ENCODE measurements around the gene ADCY2. TPM values are rescaled to one million over a fixed set of nuclear protein-coding genes. Genes with fewer than 3 reads are reported as not detected.

Gene ADCY2
- polyA plus RNA-seq, 1 donor (not counting 4 experiments of a cell fraction or from before 2014, with no cell fraction given) = 0.13 TPM

DNA sequence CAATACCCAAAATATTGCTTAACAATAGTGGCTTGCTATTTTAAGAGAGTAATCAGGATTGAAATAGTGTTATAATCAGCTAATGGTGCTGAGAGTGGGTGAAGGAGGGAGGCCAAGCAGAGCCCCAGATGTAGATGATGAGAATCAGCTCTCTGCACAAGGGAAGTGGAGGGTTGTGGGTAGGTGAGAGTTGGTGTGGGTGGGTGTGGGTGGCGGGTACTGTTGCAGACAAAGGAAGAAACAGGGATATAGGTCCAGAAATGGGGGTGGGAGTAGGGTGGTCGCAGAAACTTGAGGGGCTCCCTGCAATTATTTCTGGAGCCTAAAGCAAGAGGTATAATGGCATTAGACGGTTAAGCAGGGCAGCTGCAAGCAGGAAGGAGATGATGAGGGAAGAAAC, 7.4 kb upstream of the ADCY2 start:
- H3K9me1 ChIP-seq (ENCODE audit: control insufficient read depth, extremely low read depth, insufficient read depth, low read length) = no peaks in the 10 kb centered on the region
- H3K9ac ChIP-seq (ENCODE audit: control insufficient read depth, extremely low read depth, insufficient read depth, low read length) = no peak overlapping the region
- no peaks in the 10 kb centered on the region for H3K4me1 ChIP-seq (ENCODE audit: control insufficient read depth, extremely low read depth, insufficient read depth, low read length)
- H4K20me1 ChIP-seq (ENCODE audit: control insufficient read depth, extremely low read depth, insufficient read depth, low read length) = no peaks in the 10 kb centered on the region
- H3K79me2 ChIP-seq (ENCODE audit: control insufficient read depth, insufficient read depth, low read length) = no peaks in the 10 kb centered on the region
- H3K4me2 ChIP-seq (ENCODE audit: control insufficient read depth, extremely low read depth, insufficient read depth, low read depth, low read length) = no peak overlapping the region
- H3K36me3 ChIP-seq (ENCODE audit: control insufficient read depth in 2 of 2, extremely low read depth in 1 of 2, insufficient read depth in 2 of 2, low read length in 2 of 2) = no peaks in the 10 kb centered on the region
- DNase-seq (ENCODE audit: low read depth, low spot score) (no peak), FAIRE-seq (no peak)
- H3K27me3 ChIP-seq (ENCODE audit: control insufficient read depth, extremely low read depth, insufficient read depth, low read length) = no peaks in the 10 kb centered on the region
- H3K27ac ChIP-seq (ENCODE audit: control insufficient read depth, insufficient read depth, low read length) = no peak overlapping the region
- no peak overlapping the region for H3K4me3 ChIP-seq (ENCODE audit: control insufficient read depth in 2 of 3, extremely low read depth in 1 of 3, insufficient read depth in 2 of 3, low read depth in 1 of 3, low read length in 3 of 3)
- no peak overlapping the region for H2AFZ ChIP-seq (ENCODE audit: control insufficient read depth, low read length)
- dilution Hi-C loops (cut with MboI; ENCODE audit: extremely low pct_ligation_motif_present, low sequenced_read_pairs) = no loop called here
- no peaks in the 10 kb centered on the region for H3K9me3 ChIP-seq (ENCODE audit: control insufficient read depth, low read depth, low read length)
- no peak for TF ChIP-seq EZH2 (IDR thresholded peaks at IDR 0.05; ENCODE audit: low read length)
- TF ChIP-seq, protein P1, sequence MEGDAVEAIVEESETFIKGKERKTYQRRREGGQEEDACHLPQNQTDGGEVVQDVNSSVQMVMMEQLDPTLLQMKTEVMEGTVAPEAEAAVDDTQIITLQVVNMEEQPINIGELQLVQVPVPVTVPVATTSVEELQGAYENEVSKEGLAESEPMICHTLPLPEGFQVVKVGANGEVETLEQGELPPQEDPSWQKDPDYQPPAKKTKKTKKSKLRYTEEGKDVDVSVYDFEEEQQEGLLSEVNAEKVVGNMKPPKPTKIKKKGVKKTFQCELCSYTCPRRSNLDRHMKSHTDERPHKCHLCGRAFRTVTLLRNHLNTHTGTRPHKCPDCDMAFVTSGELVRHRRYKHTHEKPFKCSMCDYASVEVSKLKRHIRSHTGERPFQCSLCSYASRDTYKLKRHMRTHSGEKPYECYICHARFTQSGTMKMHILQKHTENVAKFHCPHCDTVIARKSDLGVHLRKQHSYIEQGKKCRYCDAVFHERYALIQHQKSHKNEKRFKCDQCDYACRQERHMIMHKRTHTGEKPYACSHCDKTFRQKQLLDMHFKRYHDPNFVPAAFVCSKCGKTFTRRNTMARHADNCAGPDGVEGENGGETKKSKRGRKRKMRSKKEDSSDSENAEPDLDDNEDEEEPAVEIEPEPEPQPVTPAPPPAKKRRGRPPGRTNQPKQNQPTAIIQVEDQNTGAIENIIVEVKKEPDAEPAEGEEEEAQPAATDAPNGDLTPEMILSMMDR (optimal IDR thresholded peaks at IDR 0.05 in 1 of 3, IDR thresholded peaks at IDR 0.05 in 1 of 3, conservative IDR thresholded peaks at IDR 0.05 in 1 of 3; ENCODE audit: extremely low read depth in 1 of 3, insufficient read depth in 2 of 3, low read length in 3 of 3) = no peak

DNA sequence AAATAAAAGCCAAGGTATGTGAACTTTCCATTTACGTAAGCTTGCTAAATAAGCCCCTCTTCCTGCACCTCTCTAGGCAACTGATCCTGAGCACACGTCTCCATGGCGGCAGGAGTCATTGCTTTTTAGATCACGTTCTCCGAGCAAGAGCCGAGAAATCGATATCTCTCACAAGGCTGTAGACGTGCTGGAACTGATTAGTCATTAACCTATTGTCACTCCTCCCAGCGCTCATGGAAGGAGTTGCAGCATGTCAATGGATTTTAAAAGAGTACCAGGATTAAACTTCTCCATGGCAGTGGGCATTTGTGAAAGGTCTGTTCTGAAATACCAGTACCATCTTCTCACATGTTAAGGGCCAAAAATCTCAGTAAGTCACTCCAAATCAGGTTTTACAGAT, 4.7 kb upstream of the ADCY2 start:
- no peaks in the 10 kb centered on the region for H4K20me1 ChIP-seq (ENCODE audit: control insufficient read depth, extremely low read depth, insufficient read depth, low read length)
- no peaks in the 10 kb centered on the region for H3K9me3 ChIP-seq (ENCODE audit: control insufficient read depth, low read depth, low read length)
- H3K27ac ChIP-seq (ENCODE audit: control insufficient read depth, insufficient read depth, low read length) = no peak overlapping the region
- H3K9me1 ChIP-seq (ENCODE audit: control insufficient read depth, extremely low read depth, insufficient read depth, low read length) = no peaks in the 10 kb centered on the region
- TF ChIP-seq, protein P1 (optimal IDR thresholded peaks at IDR 0.05 in 1 of 3, IDR thresholded peaks at IDR 0.05 in 1 of 3, conservative IDR thresholded peaks at IDR 0.05 in 1 of 3; ENCODE audit: extremely low read depth in 1 of 3, insufficient read depth in 2 of 3, low read length in 3 of 3) = peak; percentile 20 to 22 (median 20)
- TF ChIP-seq EZH2 (IDR thresholded peaks at IDR 0.05; ENCODE audit: low read length) = no peak
- no peak overlapping the region for H3K4me3 ChIP-seq (ENCODE audit: control insufficient read depth in 2 of 3, extremely low read depth in 1 of 3, insufficient read depth in 2 of 3, low read depth in 1 of 3, low read length in 3 of 3)
- H3K79me2 ChIP-seq (ENCODE audit: control insufficient read depth, insufficient read depth, low read length) = no peaks in the 10 kb centered on the region
- no peak overlapping the region for H2AFZ ChIP-seq (ENCODE audit: control insufficient read depth, low read length)
- no peaks in the 10 kb centered on the region for H3K36me3 ChIP-seq (ENCODE audit: control insufficient read depth in 2 of 2, extremely low read depth in 1 of 2, insufficient read depth in 2 of 2, low read length in 2 of 2)
- FAIRE-seq (no peak), DNase-seq (ENCODE audit: low read depth, low spot score) (no peak)
- no peak overlapping the region for H3K9ac ChIP-seq (ENCODE audit: control insufficient read depth, extremely low read depth, insufficient read depth, low read length)
- no peaks in the 10 kb centered on the region for H3K4me1 ChIP-seq (ENCODE audit: control insufficient read depth, extremely low read depth, insufficient read depth, low read length)
- dilution Hi-C loops (cut with MboI; ENCODE audit: extremely low pct_ligation_motif_present, low sequenced_read_pairs) = no loop called here
- peaks cover 20% of the 10 kb centered on the region for H3K27me3 ChIP-seq (ENCODE audit: control insufficient read depth, extremely low read depth, insufficient read depth, low read length)
- H3K4me2 ChIP-seq (ENCODE audit: control insufficient read depth, extremely low read depth, insufficient read depth, low read depth, low read length) = no peak overlapping the region

All from keratinocyte (primary cell).